22Rv1 (cell line): ENCODE measurements around the gene FKBP1B.

Source experiments
- H3K27ac ChIP-seq: fragments of 450-650 bp; 2 replicates; pipeline ENCODE4 v1.5.1; 2017
- ZFX ChIP-seq: fragments of 450-650 bp; IDR thresholded peaks from 2 replicates; pipeline ENCODE4 v1.6.1; 2017; ENCODE audit warnings: antibody characterized with exemption, borderline replicate concordance
- TF ChIP-seq, protein P1 (sequence below): fragments of 450-650 bp; IDR thresholded peaks from 2 replicates; pipeline ENCODE4 v1.5.1; 2017; ENCODE audit warnings: mild to moderate bottlenecking

FKBP1B gene

DNA sequence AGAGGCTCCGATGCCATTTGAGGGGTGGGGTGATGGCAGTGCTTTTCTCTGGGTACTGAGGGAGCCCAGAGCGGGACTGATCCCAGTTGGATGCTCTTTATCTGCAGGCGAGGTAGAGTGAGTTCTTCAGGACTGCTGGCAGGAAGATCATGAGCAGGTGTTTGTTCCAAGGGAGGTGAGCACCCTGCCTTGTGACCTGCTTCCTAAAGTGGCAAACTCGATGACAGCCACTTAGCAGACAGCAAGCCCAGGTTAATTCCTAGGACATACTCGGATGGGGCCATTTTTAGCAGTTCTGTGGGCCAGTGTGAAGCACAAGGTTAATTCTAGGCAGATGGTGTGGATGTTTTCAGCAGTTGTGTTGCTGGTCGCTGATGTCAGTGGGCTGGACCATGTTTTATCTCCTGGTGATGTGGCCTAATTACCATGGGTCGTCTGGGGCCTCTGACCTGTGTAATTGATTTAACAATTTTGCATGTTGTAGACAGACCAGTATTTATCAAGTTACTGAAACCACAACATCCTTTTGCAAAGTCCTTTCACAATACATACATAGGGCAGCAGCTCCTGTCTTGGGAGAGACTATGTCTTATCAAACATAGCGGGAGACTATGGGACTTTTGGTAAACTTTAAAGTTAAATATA, 4.9 kb downstream of the FKBP1B start:
- TF ChIP-seq, protein P1, sequence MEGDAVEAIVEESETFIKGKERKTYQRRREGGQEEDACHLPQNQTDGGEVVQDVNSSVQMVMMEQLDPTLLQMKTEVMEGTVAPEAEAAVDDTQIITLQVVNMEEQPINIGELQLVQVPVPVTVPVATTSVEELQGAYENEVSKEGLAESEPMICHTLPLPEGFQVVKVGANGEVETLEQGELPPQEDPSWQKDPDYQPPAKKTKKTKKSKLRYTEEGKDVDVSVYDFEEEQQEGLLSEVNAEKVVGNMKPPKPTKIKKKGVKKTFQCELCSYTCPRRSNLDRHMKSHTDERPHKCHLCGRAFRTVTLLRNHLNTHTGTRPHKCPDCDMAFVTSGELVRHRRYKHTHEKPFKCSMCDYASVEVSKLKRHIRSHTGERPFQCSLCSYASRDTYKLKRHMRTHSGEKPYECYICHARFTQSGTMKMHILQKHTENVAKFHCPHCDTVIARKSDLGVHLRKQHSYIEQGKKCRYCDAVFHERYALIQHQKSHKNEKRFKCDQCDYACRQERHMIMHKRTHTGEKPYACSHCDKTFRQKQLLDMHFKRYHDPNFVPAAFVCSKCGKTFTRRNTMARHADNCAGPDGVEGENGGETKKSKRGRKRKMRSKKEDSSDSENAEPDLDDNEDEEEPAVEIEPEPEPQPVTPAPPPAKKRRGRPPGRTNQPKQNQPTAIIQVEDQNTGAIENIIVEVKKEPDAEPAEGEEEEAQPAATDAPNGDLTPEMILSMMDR, result no peak
- no peak for TF ChIP-seq ZFX
- H3K27ac ChIP-seq, result no peak overlapping the region

DNA sequence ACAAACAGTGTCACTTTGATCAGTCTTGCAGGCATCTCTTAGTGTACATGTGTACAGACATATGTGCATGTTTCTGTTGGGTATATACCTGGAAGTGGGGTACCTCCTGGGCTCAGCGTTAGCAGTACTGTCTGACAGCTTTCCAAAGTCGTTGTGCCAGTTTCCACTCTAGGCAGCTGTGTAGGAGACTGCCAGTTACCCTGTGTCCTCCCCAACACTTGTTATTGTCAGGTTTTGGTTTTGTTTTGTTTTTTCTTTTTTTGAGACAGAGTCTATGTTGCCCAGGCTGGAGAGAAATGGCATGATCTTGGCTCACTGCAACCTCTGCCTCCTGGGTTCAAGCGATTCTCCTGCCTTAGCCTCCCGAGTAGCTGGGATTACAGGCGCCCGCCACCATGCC, 6.2 kb downstream of the FKBP1B start:
- H3K27ac ChIP-seq, result no peak overlapping the region
- TF ChIP-seq ZFX, result no peak
- TF ChIP-seq, protein P1, result no peak

DNA sequence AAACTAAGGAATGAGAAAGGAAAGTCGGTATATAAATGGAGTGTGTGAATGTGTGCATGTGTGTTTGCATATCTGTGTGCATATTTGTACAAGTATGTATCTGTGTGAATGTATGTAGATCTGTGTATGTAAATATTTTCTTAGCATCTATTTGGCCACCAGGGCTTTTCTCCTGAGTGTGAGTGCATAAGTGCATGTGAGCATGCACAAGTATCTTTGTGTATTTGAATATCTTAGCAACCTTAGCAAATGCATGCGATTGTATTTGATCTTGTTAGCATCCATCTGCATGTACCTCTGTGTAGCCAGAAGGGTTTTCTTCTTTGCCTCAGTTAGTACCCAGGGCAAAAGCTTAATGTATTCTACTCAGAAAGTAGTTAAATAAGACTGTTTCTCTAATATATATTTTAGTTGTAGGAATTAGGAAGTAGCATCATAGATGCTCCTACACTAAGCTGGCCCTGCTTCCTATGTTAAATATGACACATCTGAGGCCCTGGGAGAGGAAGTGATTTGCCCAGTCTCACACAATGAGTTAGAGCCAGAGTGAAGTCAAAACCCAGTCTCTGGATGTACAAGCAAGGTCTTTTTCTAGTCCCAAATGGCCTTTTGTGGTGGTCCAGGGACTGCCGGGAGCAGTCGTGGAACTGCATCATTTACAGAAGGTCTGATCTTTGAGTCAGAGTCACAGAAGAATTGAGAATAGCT, 9.2 kb downstream of the FKBP1B start:
- no peak overlapping the region for H3K27ac ChIP-seq
- TF ChIP-seq, protein P1, result no peak
- TF ChIP-seq ZFX, result no peak

DNA sequence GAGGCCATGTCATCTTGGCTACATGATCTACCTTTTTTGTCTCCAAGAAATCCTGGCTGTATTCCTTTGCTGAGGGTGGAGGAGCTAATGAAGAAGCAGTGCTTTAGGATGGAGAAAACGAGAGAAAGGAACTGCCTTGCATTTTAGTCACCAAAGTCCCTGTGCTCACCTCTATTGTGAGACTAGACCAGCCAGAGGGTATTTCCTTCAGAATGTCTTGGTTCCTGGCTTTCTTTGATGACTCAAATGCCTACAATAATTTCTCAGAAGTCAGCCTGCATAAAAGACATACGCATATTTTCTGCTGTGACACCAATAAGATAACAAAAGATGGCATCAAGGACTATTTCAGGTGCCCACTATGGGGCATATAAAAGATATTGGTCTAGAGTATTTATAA, 15.8 kb downstream of the FKBP1B start:
- no peak overlapping the region for H3K27ac ChIP-seq
- TF ChIP-seq ZFX, result no peak
- TF ChIP-seq, protein P1, result no peak

DNA sequence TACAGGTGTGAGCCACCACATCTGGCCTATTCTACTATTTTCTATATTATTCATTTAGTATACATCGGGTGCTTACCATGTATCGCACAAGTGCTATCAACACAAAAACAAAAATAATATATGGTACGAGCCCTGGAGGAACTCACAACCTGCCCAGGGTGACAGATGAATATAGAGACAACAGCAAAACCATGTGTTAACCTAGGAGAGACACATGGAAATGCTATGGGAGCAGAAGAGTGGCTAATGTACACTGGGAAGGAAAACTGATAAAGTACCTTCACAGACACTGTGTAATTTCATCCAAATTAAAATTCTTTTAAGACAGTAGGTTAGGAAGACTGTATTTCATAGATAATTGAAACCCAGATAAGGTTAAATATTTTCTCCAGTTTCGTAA, 22.7 kb downstream of the FKBP1B start:
- TF ChIP-seq, protein P1, result no peak
- H3K27ac ChIP-seq, result no peak overlapping the region

DNA sequence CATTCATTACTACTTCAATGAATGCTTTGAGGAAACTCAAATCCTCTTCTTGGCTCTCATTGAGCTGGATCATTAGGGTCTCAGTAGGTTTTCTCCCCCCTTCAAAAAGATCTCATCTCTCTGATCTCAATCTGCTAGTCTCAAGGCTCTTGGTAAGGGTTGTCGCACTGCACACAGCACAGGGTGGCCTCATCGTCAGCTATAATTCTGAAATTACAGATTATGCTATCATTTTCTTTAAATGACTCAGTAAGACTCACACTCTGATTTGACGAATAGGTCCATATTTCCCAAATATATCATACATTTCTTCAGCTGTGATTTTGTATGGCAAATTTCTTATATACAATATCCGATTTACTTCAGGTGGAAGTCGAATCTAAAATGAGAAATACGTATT, 24.3 kb downstream of the FKBP1B start:
- TF ChIP-seq, protein P1, result no peak
- TF ChIP-seq ZFX, result no peak
- H3K27ac ChIP-seq, result no peak overlapping the region

DNA sequence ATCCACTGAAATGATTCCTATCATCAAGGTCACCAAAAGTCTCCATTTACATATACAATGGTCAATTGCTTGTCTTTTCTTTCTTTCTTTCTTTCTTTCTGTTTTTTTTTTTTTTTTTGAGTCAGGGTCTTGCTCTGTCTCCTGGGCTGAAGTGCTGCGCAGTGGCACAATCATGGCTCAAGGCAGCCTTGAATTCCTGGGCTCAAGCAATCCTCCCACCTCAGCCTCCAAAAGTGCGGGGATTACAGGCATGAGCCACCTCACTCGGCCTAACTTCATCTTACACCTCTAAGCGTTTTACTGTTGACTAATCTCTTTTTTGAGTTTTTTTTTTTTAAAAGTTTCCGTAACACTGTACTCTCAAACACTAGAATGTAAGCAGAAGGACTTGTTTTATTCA, 25.7 kb downstream of the FKBP1B start:
- TF ChIP-seq ZFX, result no peak
- TF ChIP-seq, protein P1, result no peak
- H3K27ac ChIP-seq, result peak overlapping the region; percentile 81
